ENCODE data around the gene PHACTR3. TPM values are rescaled to one million over a fixed set of nuclear protein-coding genes. Genes with fewer than 3 reads are reported as not detected.
A peak's percentile ranks its signal among the peaks of the same experiment; 100 is the strongest.

Gene PHACTR3
- total RNA-seq, 1 experiment from 2014 or later, result not detected

DNA sequence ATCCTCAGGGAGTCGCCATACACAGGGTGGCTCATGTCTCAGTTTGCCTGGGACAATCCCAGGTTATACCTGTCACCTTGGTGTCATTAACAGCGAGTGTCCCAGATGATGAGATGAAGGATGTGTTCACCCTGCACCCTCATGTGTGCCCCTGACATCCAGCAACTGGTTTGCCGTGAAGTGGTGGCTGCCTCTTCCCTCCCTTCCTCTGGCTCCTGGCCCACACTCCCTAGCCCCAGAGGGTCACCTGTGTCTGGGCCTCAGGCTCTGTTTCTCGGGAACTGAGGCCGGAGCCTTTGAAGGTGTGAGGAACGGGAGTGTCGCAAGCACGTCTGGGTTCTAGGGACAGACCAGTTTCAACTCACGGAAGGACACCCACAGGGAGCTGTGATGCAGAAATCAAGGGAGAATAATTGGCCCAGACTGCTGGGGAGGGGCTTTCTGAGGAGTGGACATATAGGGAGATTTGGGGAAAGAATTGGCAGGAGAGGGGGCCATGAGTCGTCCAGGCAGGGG lies 35.8 kb upstream of the PHACTR3 start:
- Histone ChIP-seq H3K27me3 (peaks cover 17% of the 10 kb centered on the region; the same call in 1 of the 2 replicates), H3K4me3 (no peak overlapping the region), H3K27ac (no peak overlapping the region), H3K9me3 (replicated peaks) (no peaks in the 10 kb centered on the region), H3K36me3 (no peaks in the 10 kb centered on the region), H3K4me1 (no peaks in the 10 kb centered on the region)
- DNase-seq, result no peak

DNA sequence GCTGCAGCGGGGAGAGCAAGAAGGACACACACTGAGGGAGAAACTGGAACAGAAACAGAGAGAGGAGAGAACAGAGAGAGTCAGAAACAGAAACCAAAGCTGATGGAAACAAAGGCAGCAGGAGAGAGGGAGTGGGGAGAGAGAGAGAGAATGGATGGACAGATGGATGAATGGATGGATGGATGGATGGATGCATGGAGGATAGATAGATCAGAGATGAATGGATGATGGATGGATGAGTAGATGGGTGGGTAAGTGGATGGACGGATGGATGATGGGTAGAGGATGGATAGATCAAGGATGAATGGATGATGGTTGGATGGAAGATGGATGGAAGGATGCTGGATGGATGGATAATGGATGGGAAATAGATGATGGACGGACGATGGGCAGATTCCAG lies 35.0 kb upstream of the PHACTR3 start:
- Histone ChIP-seq H3K27me3 (peaks cover 13% of the 10 kb centered on the region; the same call in 1 of the 2 replicates), H3K36me3 (no peaks in the 10 kb centered on the region), H3K4me3 (no peak overlapping the region), H3K27ac (no peak overlapping the region), H3K9me3 (replicated peaks) (no peaks in the 10 kb centered on the region), H3K4me1 (no peaks in the 10 kb centered on the region)
- DNase-seq, result no peak

DNA sequence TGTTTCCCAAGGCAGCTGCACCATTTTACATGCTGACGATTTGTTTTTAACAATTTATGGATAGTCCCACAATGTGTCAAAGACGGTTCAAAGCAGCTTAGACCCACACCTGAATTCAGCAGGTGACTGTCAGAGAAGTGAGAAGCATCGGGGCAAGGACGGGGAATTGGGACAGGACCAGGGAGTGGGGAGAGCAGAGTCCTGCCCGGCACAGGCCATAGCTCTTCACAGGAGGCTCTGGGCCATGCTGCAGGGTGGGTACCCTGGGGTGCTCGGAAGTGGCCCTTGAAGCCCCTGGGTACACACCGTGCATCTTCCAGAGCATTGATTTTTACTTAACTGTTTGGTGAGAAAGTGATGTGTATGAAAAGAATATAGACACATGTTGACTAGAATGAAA lies 33.2 kb upstream of the PHACTR3 start:
- peaks cover 3% of the 10 kb centered on the region; the same call in 1 of the 2 replicates for H3K27me3 ChIP-seq
- H3K36me3 ChIP-seq, result no peaks in the 10 kb centered on the region
- no peak for DNase-seq
- no peaks in the 10 kb centered on the region for H3K9me3 ChIP-seq (replicated peaks)
- no peaks in the 10 kb centered on the region for H3K4me1 ChIP-seq
- H3K27ac ChIP-seq, result no peak overlapping the region
- no peak overlapping the region for H3K4me3 ChIP-seq

DNA sequence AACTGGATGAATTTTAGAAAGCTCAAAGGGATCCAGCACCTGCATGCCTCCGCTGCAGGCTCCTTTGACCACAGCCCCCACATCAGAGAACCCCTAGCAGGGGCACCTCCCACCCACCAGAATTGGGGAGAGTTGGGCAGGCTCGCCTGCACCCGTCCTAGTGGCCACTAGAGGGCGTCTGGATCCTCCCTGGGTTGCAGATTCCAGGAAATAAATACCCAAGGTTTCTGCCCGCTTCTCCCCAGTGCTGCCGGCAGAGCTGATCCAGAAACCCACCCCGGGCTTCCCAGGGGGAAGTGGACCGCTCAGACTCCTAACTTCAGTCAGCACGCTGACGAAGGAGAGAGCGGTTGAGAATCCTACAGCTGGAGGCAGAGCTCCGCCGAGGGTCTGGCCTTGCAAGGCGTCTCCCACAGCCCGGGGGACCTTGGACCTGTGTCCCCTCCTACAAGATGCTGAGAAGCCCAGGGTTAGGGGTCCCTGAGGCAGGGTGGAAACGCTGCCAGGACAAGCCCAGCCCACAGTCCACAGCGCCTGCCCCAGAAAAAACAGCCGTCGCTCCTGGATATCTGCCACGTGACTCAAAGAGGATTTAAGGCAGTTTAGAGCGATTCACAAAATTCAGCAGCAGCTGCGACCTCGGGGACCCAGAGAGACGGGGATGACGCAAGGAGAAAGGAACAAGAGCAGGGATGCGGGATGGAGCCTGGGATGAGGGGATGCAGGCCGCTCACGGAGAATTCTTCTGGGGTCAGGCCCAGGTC lies 32.6 kb upstream of the PHACTR3 start:
- peak; percentile 92 to 95 for DNase-seq
- Histone ChIP-seq H3K4me1 (no peaks in the 10 kb centered on the region), H3K4me3 (peak overlapping the region; percentile 56), H3K9me3 (replicated peaks) (no peaks in the 10 kb centered on the region), H3K27ac (peak overlapping the region; percentile 72), H3K27me3 (peaks cover 3% of the 10 kb centered on the region; the same call in 1 of the 2 replicates), H3K36me3 (no peaks in the 10 kb centered on the region)

DNA sequence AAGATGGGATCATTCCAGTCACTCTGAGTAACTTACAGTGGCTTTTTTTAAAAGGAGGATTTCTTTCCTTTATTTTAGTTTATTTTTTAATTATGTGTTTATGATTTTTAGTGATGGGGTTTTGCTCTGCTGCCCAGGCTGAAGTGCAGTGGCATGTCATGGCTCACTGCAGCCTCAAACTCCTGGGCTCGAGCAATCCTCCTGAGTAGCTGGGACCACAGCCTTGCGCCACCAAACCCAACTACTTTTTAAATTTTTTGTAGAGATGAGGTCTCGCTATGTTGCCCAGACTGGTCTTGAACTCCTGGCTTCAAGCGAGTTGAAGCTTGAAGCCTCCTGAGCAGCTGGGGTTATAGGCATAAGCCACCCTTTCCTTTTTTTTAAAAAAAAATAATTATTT lies 31.8 kb upstream of the PHACTR3 start:
- Histone ChIP-seq H3K27ac (no peak overlapping the region), H3K4me3 (no peak overlapping the region), H3K36me3 (no peaks in the 10 kb centered on the region), H3K4me1 (no peaks in the 10 kb centered on the region), H3K27me3 (peaks cover 3% of the 10 kb centered on the region; the same call in 1 of the 2 replicates), H3K9me3 (replicated peaks) (no peaks in the 10 kb centered on the region)
- DNase-seq, result no peak

DNA sequence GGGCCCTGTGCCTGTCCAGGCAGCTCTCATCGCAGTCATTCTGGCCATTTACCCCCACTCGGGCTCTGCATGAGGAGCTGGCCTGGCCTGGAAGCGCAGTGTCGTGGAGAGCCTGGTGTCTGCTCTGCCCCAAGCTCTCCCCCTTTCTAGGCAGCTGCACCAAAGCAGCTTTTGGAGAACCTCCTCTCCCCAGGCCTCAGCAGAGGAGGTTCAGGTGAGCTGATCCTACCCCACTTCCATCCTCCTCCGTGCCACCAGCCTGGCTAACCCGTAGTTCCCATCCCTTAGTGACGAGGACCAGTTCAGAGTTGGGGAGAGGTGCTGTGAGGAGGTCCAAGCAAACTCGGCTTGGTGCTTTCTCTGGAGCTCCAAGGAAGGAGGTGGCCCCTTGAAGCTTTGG lies 30.5 kb upstream of the PHACTR3 start:
- Histone ChIP-seq H3K9me3 (replicated peaks) (no peaks in the 10 kb centered on the region), H3K4me3 (no peak overlapping the region), H3K36me3 (no peaks in the 10 kb centered on the region), H3K27me3 (peaks cover 3% of the 10 kb centered on the region; the same call in 1 of the 2 replicates), H3K4me1 (no peaks in the 10 kb centered on the region), H3K27ac (no peak overlapping the region)
- DNase-seq, result no peak

DNA sequence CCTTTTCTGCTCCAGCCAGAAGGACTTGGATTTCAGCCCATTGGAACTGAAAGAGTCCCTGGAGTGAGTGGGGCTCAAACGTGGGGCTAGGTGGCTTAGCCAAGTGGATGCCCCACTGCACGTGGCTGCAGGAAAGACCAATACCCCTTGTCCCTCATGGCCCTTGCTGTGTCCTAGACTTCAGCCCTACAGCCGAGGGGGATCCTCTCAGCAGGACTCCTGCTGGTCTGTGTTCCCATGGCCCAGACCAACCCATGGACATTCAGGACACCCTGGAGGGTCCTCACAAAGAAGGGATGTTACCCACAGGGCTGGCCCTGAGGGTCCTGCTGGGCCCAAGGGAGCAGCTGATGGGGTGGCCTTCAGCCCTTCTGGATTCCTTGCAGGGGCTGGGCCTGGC lies 30.0 kb upstream of the PHACTR3 start:
- Histone ChIP-seq H3K27me3 (peaks cover 5% of the 10 kb centered on the region; the same call in 1 of the 2 replicates), H3K4me1 (no peaks in the 10 kb centered on the region), H3K36me3 (no peaks in the 10 kb centered on the region), H3K9me3 (replicated peaks) (no peaks in the 10 kb centered on the region), H3K4me3 (no peak overlapping the region), H3K27ac (no peak overlapping the region)
- no peak for DNase-seq

DNA sequence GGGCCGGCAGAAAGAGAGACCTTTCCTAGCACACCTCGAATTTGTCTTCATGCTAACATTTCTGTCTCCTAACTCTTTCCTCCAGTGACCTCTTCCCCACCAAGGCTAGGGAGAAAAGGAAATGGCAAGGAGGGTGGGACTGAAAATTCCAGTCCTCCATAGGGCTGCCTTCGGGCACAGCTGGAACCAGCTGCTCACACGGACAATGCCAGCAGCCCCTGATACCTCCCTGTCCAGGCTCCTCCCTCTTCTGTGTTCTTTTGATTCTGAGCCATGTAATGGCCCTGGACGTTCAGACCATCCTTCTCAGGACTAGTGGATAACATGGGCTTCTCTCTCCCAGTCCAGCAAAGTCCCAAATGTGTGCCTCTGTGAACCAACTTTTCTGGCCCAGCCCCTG lies 29.1 kb upstream of the PHACTR3 start:
- Histone ChIP-seq H3K4me1 (no peaks in the 10 kb centered on the region), H3K4me3 (no peak overlapping the region), H3K27me3 (peaks cover 13% of the 10 kb centered on the region; the same call in 1 of the 2 replicates), H3K9me3 (replicated peaks) (no peaks in the 10 kb centered on the region), H3K36me3 (no peaks in the 10 kb centered on the region), H3K27ac (no peak overlapping the region)
- no peak for DNase-seq

DNA sequence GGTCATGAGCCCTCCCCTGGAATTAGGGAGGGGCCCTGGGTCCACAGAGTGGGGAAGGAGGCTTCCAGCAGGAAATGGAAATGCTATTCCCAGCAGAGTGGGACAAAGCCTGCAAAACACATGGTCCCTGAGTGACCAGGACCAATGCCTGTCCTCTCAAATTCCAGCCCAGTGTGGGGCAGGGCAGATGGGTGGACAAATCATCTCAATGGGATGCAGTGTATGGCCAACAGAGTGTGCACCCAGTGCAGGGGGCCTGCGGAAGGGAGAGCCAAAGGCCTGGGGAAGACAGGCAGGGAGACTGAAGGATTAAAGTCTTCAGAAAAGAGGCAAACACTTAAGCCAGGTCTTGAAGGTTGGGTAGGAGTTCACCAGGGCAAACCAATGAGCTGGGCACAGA lies 28.7 kb upstream of the PHACTR3 start:
- H3K27me3 ChIP-seq, result peaks cover 13% of the 10 kb centered on the region; the same call in 1 of the 2 replicates
- H3K4me1 ChIP-seq, result no peaks in the 10 kb centered on the region
- H3K9me3 ChIP-seq (replicated peaks), result no peaks in the 10 kb centered on the region
- DNase-seq, result no peak
- H3K27ac ChIP-seq, result no peak overlapping the region
- no peaks in the 10 kb centered on the region for H3K36me3 ChIP-seq
- H3K4me3 ChIP-seq, result no peak overlapping the region

DNA sequence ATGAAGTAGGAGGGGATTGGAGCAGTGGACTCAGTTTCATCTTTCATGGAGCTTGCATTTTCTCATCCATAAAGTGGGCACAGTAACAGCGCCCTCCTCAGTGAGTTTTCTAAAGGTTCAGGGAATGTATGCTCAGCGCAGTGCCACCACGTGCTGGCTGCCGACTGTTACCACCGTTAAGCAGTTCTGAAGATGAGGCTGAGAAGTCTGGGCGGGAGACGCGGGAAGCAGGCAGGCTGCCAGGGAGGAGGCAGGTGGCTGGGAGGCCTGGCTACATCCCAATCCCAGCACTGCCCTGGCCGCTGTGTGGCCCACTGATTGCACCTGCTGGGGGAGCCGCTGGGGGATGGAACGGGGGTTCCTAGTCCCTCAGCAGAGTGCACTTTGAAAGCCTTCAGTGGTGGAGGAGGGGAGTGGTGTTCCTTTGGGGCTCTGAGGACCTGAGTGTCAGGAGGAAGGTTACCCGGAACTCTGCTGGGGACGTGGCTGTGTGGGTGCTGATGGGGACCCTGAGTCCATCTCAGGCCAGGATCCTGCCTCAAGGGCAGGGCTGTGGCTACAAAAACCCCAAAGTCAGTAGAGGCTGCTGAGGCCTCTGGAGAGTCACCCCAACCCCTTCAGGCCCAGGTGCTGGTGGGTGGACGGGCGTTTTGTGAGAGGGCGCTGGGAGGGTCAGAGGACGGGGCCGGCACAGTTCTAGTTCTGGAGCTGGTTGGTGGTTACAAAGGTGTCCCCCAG lies 28.0 kb upstream of the PHACTR3 start:
- peak in 1 of 2 experiments; percentile 36 for DNase-seq
- no peaks in the 10 kb centered on the region for H3K36me3 ChIP-seq
- peaks cover 16% of the 10 kb centered on the region; the same call in 1 of the 2 replicates for H3K27me3 ChIP-seq
- no peak overlapping the region for H3K4me3 ChIP-seq
- no peak overlapping the region for H3K27ac ChIP-seq
- no peaks in the 10 kb centered on the region for H3K9me3 ChIP-seq (replicated peaks)
- no peaks in the 10 kb centered on the region for H3K4me1 ChIP-seq

DNA sequence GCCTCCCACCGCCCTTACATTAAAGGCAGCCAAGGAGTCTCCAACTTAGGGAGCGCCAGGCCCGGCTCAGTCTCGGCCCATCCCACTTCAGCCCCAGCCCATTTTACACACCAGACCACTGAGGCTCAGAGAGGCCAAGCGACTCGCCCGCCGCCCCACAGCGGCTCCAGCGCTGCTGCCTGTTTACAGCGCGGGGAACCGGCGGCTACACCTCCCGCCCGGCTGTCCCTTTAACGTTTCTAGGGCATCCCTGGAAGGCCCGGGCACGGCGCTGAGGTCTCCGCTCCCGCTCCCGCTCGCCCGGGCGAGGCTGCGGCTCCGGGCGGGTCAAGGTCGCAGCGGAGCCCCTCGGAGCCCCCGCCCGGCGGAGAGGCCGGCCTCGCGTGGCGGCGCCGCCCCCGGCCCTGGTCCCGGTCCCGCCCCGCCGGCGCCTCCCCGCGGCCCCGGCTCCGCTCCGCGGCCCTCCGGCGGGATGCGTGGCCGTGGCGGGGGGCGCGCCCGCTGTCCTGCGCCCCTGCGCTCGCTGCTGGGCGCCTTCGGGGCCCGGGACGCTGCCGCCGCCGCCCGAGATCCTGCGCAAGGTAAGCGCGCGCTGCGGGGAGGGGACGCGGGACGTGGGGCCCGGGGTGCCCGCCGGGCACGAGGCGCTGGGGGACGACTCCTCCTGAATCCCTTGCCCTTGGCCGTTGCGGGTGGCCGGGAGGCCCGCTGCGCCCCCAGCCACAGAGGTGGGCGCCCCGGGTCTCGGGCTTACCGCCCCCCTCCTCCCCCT lies 27.1 kb upstream of the PHACTR3 start:
- H3K4me3 ChIP-seq, result no peak overlapping the region
- peaks cover 21% of the 10 kb centered on the region for H3K27me3 ChIP-seq

DNA sequence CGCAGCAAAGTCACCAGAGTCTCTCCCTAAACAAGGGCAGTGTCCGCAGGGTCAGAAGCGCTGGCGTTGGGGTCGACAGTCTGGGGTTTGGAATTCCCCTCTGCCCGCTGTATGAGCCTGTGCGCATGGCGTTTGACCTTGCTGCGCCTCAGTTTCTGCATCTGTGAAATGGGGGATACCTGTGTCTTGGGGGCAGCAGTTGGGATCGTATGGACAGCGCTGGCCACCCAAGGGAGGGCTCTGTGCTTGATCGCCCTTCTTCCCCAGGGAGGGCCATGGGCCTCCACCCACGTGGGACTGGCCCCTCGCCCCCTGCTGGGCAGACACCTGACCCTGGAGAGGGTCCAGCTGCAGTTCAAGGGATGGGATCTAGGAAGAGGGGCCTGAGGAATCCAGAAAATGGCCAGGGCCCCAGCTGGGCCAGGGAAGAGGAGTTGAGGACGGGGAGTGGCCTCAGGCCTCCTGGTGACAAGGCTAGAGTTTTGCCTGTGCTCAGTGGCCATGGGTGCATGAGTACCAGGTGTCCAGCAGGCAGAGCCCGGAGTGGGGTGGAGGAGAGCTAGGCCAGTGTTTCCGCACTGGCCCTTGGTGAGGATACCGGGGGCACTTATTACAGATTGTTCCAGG lies 26.4 kb upstream of the PHACTR3 start:
- no peaks in the 10 kb centered on the region for H3K4me1 ChIP-seq

More for the DNA sequence above, 27.1 kb upstream of the PHACTR3 start:
- no peak for DNase-seq
- Histone ChIP-seq H3K4me1 (no peaks in the 10 kb centered on the region), H3K9me3 (replicated peaks) (no peaks in the 10 kb centered on the region), H3K27ac (no peak overlapping the region), H3K36me3 (no peaks in the 10 kb centered on the region)

DNA sequence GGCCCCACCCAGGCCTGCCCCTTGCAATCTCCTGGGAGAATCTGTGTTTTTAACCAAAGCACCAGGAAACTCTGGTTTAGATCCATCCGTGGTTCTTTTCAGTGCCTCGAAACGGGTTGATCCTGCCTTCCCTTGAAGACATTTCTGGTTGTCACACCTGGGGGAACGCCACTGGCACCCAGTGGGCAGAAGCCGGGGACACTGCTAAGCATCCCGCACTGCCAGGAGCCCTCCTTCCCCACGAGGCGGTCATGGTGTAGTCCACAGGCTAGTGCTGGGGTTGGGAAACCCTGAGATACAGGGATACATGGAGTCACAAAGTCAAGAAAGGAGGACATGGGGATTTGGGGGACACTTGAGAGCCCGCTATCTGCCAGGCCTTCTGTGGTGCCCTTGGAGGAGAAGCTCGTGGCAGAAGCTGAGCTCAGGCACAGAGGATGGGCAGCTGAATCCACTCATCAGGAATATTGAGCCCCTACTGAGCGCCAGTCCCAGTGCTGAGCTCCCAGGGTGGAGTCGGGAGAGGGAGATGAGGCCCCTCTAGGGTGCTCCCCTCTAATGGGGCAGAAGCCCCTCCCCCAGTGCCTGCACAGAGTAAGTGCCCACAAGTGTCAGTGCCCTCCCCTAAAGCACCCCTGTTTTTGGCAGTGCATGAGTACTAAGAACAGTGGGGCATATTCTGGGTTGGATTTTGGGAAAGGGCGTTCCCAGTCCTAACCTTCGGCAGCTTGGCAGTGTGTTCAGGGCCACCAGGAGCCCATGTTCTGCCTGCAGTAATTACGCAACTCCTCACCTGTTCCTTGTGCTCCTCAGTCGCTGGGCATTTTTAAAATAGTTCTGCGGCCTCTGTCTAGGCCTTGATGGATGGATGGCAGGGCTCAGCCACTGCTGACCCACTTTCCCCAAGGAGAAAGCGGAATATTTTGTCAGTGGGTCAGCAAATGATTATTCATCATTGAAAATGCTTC lies 25.6 kb upstream of the PHACTR3 start:
- Histone ChIP-seq H3K9me3 (replicated peaks) (no peaks in the 10 kb centered on the region), H3K27ac (no peak overlapping the region), H3K27me3 (peaks cover 32% of the 10 kb centered on the region), H3K4me3 (no peak overlapping the region), H3K4me1 (no peaks in the 10 kb centered on the region), H3K36me3 (no peaks in the 10 kb centered on the region)
- no peak for DNase-seq

More for the DNA sequence above, 26.4 kb upstream of the PHACTR3 start:
- no peaks in the 10 kb centered on the region for H3K9me3 ChIP-seq (replicated peaks)
- peaks cover 28% of the 10 kb centered on the region for H3K27me3 ChIP-seq
- no peak overlapping the region for H3K4me3 ChIP-seq
- H3K27ac ChIP-seq, result no peak overlapping the region
- no peak for DNase-seq
- H3K36me3 ChIP-seq, result no peaks in the 10 kb centered on the region
